ENCODE results near the gene GNAQ.

GNAQ gene

GRCh38 chr9:78031893-78032729 is 500 bp upstream of the GNAQ start:
- DNase-seq, result peak; percentile 92

GRCh38 chr9:78030553-78031443 is 813 bp downstream of the GNAQ start:
- DNase-seq, result peak; percentile 19

- peak; percentile 19 for DNase-seq
Measured at GRCh38 chr9:78030296-78030552, 1.4 kb downstream of the GNAQ start.

DNA sequence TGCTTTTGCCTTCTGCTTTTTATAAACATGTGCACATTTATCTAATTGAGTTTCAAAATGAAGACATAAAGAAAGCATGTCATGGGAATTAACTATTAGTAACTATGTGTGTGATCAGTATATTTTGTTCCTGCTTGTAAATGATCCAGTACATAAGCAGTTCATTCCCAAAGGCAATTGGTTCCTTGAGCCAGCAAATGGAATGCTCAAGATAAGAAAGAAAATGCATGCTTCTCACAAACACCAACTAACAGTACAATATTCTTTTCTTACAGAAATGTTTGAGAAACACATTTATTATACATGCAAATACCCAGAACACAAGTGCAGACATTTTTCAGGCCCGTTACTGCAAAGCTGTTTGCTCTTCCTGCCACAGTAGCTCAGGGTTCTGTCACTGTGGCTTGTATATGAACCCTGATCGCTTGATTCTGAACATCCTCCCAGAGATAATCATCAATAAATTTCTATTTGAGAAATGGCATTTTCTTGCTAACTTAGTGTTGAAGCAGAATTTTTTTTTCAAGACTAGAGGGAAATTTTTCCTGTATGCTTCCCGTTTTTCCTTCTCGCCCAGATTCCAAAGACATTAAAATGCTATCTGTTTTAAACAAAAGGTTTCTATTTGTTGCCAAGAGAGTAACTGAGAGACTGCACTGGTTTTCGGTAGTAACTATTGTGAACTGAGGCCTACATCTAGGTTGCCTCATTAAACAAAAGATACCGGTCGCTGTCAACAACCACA is 1.9 kb downstream of the GNAQ start:
- no peak for DNase-seq

DNA sequence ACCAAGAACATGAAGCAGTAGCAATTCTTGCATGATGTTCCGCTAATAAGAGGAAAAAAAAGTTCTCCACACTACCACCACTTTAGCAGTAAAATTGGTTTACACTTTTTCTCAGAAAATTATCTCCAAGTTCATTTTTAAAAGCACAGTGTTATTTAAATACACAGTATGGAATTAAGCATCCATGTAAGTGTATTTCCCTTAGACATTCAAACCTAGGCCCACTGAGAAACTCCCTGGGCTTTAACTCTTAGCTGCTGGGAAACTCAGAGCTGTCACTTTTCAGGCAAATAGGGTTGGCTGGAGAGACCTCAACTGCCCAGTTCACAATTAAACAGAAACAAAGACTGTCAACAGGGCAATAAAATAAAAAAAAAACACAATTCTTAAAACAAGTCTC is 2.7 kb downstream of the GNAQ start:
- DNase-seq, result no peak

DNA sequence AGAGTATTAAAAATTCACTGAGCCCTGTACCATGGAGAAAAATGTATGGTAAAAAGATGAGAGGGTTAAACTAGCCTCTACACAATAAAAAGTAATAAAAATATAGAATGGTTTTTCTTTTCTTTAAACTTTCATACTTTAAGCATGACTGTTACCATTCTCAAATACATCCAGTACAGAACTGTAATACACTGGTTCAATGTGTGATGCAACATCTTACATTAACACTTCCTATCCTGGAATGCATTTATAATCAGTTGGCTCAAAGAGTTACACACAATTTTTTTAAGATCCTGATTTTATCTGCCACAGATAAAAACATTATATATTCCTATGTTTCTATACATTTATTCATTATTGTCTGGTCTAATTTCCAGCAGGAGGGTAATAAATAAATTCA is 4.7 kb downstream of the GNAQ start:
- no peak for DNase-seq

- DNase-seq, result no peak
Measured at GRCh38 chr9:78026416-78026815, 5.2 kb downstream of the GNAQ start.

- no peak for DNase-seq
Measured at GRCh38 chr9:78025186-78025585, 6.4 kb downstream of the GNAQ start.

- no peak for DNase-seq
Measured at GRCh38 chr9:78023003-78023741, 8.4 kb downstream of the GNAQ start.

DNA sequence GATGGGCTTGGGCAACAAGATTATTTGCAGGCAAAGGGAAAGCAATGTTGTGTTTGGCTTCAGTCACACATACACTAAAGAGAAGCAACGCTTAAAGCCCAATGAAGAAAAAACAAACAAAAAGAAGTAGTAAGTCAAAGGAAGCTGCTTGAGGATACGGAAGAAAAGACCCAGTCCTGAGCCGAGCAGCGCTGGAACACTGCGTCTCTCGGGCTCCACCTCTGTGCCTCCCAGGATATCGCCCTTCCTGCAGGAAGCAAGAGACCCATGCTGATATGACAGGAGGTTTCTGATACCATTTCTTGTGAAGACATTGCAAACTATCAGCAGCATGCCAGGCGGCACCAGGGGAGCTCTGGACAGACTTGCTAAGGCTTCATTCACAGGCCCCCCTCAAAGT is 9.9 kb downstream of the GNAQ start:
- no peak for DNase-seq

- no peak for DNase-seq
Measured at GRCh38 chr9:78017190-78017693, 14.4 kb downstream of the GNAQ start.

GRCh38 chr9:78015241-78015640 is 16.4 kb downstream of the GNAQ start:
- no peak for DNase-seq

DNA sequence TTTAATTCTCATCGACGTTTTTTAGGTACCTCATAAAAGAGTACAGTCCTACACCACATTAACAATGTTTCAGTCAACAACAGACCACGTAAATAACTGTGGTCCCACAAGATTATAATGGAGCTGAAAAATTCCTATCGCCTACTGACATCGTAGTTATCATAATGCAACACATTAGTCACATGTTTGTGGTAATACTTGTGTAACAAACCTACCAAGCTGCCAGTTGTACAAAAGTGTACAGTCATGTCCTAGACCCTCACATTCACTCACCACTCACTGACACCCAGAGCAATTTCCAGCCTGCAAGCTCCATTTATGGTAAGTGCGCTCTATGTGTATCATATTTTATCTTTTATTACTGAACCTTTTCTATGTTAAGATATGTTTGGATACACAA is 16.8 kb downstream of the GNAQ start:
- DNase-seq, result no peak

GRCh38 chr9:78013934-78014333 is 17.7 kb downstream of the GNAQ start:
- no peak for DNase-seq

DNA sequence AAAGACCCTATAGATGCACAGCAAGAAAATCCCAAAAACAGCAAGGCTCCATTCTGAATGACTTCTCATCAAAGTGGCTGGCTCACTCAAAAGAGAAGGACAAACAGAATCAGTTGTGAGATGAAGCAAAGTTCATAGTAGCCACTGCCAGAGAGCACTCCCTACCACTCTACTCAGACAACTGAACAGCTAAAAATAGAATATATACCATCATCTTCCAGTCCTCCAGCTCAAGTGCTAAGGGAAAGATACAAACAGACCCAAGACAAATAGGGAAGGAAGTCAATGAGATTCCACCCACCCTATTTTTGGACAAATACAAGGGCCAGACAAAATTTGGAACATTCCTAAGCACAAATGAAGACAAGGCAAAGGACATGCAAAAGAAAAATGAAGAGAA is 20.6 kb downstream of the GNAQ start:
- DNase-seq, result peak; percentile 47

DNA sequence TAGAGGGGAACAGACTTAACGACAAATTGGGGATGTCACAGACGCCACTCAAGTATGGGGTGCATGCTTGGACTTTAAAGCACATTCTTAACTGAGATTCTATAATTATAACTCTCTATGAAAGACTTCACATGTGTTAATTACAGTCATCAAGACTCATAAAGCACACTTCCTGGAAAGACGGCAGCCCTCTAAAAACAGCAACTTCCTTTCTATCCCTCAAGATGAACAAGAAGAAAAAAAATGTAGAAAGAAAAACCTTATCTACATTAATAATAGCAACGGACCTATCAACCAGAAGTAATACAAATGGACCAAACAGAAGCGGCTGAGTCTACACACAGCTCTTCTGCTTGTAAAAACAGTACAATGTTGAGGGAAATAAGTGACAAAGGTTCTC is 21.2 kb downstream of the GNAQ start:
- no peak for DNase-seq

DNA sequence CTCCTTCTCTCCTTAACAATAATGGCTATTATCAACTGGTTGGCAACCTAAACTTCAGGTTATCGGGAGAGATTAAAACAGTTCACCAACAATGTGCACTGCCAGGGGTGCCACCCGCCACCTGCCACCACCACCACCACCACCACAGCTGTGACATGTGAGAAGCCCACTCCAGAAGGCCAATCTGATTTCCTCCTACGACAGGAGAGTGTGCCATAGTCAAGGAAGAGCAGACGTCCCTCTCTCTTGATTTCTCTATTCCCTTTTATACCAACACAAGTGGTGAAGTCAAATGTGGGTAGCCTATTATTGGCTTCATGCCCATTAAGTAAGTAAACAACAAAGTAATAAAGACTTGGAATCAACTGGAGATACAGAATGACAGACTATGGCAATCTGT is 22.4 kb downstream of the GNAQ start:
- DNase-seq, result peak; percentile 78

- DNase-seq, result no peak
Measured at GRCh38 chr9:78006734-78007133, 24.9 kb downstream of the GNAQ start.

DNA sequence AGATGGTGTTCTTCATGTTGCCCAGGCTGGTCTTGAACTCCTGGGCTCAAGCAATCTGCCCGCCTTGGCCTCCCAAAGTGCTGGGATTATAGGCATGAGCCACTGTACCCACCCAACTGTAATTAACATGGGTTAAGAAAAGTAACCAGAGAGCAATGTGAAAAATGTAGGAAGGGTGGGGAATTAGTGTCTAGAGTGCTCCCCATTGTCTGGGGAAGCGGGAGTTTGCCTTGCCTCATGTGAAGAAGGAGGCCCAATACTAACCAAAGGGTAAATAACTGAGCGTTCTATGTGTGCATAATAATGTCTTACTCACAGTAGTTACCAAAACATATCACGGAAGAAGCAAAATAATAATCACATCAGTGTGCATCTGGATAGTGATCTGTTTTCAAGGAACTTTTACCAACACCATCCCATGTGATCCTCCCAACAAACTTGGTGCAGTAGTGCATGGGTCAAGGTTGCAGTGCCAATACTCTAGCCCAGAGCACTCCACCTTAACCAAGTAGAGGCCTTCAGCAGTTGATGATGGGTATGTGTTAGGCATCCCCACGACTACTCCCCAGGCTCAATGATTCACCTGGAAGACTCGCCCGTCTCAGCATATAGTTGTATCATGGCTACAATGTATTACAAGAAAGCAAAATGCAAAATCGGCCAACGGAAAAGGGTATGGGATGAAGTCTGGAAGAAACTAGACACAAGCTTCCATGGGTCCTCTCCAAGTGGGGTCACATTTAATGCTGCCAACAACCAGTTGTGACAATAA is 26.2 kb downstream of the GNAQ start:
- DNase-seq, result no peak

- DNase-seq, result no peak
Measured at GRCh38 chr9:78004478-78005229, 27.0 kb downstream of the GNAQ start.

- DNase-seq, result no peak
Measured at GRCh38 chr9:78003730-78004129, 27.9 kb downstream of the GNAQ start.

All from NCI-H510A treated with DMSO at 0.1 percent for 48 hours (cell line).